Dermis blood vessel endothelial cell (primary cell): ENCODE measurements around the gene GRID1. TPM values are rescaled to one million over a fixed set of nuclear protein-coding genes. Genes with fewer than 3 reads are reported as not detected.
A peak's percentile ranks its signal among the peaks of the same experiment; 100 is the strongest.

Source experiments
- DNase-seq: peaks from one replicate; pipeline ENCODE4 v3.0.0; 2010
- total RNA-seq: library from RNA; depleted of rRNA; stranded (reverse); fragments of >200 nt; gene quantifications from 2 replicates; pipeline ENCODE4 v1.2.3, GENCODE V29; 2014

The GRID1 gene
- total RNA-seq, 1 donor from 2014 or later, result not detected

GRCh38 chr10:86205306-86206239 lies 161.0 kb downstream of the GRID1 start:
- DNase-seq, result no peak

- DNase-seq, result no peak
Observed at GRCh38 chr10:86204421-86205305, 161.9 kb downstream of the GRID1 start.

- peak; percentile 15 for DNase-seq
Observed at GRCh38 chr10:86203162-86203905, 163.3 kb downstream of the GRID1 start.

GRCh38 chr10:86202226-86202735 lies 164.3 kb downstream of the GRID1 start:
- no peak for DNase-seq

- no peak for DNase-seq
Observed at GRCh38 chr10:86200867-86201266, 165.7 kb downstream of the GRID1 start.

- no peak for DNase-seq
Observed at GRCh38 chr10:86200269-86200668, 166.3 kb downstream of the GRID1 start.

- no peak for DNase-seq
Observed at GRCh38 chr10:86199041-86199440, 167.6 kb downstream of the GRID1 start.

GRCh38 chr10:86198271-86198670 lies 168.3 kb downstream of the GRID1 start:
- DNase-seq, result no peak

- DNase-seq, result no peak
Observed at GRCh38 chr10:86197166-86197790, 169.3 kb downstream of the GRID1 start.

GRCh38 chr10:86195521-86196157 lies 171.0 kb downstream of the GRID1 start:
- DNase-seq, result no peak

GRCh38 chr10:86194684-86195083 lies 171.9 kb downstream of the GRID1 start:
- DNase-seq, result no peak

GRCh38 chr10:86193841-86194240 lies 172.8 kb downstream of the GRID1 start:
- DNase-seq, result no peak

GRCh38 chr10:86192691-86193090 lies 173.9 kb downstream of the GRID1 start:
- no peak for DNase-seq

- no peak for DNase-seq
Observed at GRCh38 chr10:86192147-86192546, 174.4 kb downstream of the GRID1 start.

GRCh38 chr10:86191686-86192085 lies 174.9 kb downstream of the GRID1 start:
- DNase-seq, result no peak

- no peak for DNase-seq
Observed at GRCh38 chr10:86191166-86191565, 175.4 kb downstream of the GRID1 start.

- DNase-seq, result no peak
Observed at GRCh38 chr10:86190291-86190690, 176.3 kb downstream of the GRID1 start.

- DNase-seq, result no peak
Observed at GRCh38 chr10:86189891-86190290, 176.7 kb downstream of the GRID1 start.

- no peak for DNase-seq
Observed at GRCh38 chr10:86188796-86189558, 177.6 kb downstream of the GRID1 start.

GRCh38 chr10:86188326-86188725 lies 178.3 kb downstream of the GRID1 start:
- DNase-seq, result no peak
